Hepatic stellate cell (primary cell): ENCODE measurements around the gene KIF16B.
"Not testable (repeated sequence)": the region's sequence is repeated elsewhere in the genome, so short reads cannot be mapped to it uniquely, and the experiment has no call there.

ENCODE experiments used
- DNase-seq: peaks from one replicate; pipeline ENCODE4 v3.0.0; 2011; ENCODE audit warnings: low spot score

Gene KIF16B

GRCh38 chr20:16257813-16258430, 315.3 kb downstream of the KIF16B start:
- DNase-seq, result no peak

- DNase-seq, result no peak
Measured at GRCh38 chr20:16257021-16257420, 316.2 kb downstream of the KIF16B start.

- no peak for DNase-seq
Measured at GRCh38 chr20:16246870-16247269, 326.4 kb downstream of the KIF16B start.

DNA sequence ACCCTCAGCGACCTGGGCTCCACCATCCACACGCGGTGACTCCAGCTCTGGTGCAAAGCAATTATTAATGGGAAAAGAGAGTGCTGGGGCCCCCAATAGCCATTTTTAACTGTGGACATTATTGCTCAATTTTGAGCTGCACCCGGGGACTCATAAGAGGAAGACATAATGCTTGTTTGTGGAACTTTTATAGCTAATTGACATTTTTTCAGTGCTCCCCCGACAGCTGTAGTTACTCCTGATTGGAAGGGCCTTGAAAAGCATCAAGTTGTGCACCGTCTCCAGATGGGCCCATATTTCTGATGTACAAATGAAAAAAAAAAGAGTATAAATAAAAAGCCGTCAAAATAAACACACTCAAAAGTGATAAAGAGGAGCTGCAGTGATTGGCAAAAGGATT, 327.0 kb downstream of the KIF16B start:
- no peak for DNase-seq

DNA sequence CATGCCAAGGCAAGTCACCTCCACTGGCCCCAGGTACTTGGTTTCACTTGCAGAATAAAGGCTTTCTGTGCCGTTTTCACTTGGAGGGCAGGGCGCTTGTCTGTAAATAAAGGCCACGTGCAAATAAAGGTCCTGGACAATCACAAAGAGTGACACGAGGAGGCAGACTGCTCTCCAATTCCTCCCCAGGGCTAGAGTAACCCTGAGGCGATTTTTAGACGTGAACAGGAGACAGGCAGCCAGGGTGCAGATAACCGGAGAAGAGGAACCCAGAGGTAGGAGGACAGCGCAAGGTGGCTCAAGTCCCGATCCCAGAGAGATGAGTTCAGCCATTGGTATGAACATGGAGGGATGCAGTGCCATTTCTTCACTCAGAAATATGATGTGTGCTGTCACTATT, 327.4 kb downstream of the KIF16B start:
- no peak for DNase-seq

- DNase-seq, result no peak
Measured at GRCh38 chr20:16244892-16245291, 328.4 kb downstream of the KIF16B start.

- no peak for DNase-seq
Measured at GRCh38 chr20:16243470-16243869, 329.8 kb downstream of the KIF16B start.

DNA sequence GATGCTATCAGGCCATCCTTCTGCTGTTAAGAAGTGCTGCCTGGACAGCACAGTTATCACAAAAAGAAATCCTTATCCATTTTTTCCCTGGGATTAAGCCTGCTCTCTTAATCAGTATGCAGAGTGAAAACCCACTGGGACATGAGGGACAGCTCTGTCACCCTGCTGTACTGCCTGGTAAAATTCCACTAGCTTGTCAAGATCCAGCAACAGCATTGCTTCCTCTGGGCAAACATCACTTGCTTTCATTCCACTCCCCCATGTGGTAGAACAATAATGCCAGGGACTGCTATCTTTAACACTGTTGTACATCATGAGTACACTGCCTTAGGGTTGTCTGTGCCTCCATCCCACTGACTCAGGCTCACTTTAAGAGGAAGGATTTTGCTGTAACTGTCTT, 331.3 kb downstream of the KIF16B start:
- DNase-seq, result no peak

- no peak for DNase-seq
Measured at GRCh38 chr20:16240355-16240754, 332.9 kb downstream of the KIF16B start.

GRCh38 chr20:16236589-16237241, 336.5 kb downstream of the KIF16B start:
- DNase-seq, result no peak

DNA sequence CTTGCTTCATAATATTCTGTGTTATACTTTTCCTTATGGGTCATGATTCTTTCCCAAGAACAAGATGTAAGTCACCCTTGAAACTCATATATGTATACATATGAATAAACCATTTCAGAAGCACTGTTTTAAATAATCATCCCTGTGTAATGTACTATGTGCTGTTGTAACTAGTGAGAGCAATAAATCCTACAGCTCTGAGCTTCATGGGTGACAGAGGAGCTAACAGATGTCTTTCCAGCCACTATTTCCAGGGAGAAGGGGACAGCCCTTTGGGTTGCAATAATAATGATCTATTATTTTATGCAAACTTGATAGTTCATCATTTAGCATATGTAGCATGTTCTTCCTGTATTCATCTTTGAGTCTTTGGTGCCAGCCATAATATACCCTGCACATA, 342.8 kb downstream of the KIF16B start:
- no peak for DNase-seq

GRCh38 chr20:16229813-16230212, 343.4 kb downstream of the KIF16B start:
- no peak for DNase-seq

- DNase-seq, result no peak
Measured at GRCh38 chr20:16228722-16229121, 344.5 kb downstream of the KIF16B start.

- not testable (repeated sequence) for DNase-seq
Measured at GRCh38 chr20:16226961-16227360, 346.3 kb downstream of the KIF16B start.

DNA sequence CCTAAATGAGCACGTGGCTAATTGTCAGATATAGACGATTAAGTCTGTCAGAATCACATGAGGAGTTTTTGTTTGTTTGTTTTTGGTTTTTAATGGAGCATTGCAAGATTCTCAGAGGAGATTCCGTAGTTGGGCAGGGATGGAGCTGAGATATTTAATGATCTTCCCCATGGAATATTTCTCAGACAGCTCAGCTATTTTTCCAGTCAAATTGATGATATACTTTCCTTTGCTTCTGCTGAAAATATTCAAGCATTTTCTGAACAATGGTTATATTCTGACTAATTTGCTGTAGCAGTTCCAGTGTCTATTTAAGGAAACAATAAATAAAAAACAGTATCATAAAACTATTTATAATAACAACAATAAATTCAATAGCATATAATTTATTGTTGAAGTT, 348.4 kb downstream of the KIF16B start:
- DNase-seq, result no peak

- no peak for DNase-seq
Measured at GRCh38 chr20:16222859-16223411, 350.3 kb downstream of the KIF16B start.
